SJSA1 (cell line): ENCODE measurements around the gene FNDC3B. TPM values are rescaled to one million over a fixed set of nuclear protein-coding genes. Genes with fewer than 3 reads are reported as not detected.

ENCODE experiments used
- DNase-seq, 2 experiments: peaks; one replicate each; pipeline ENCODE4 v3.0.0-alpha.2; 2015 to 2020; ENCODE audit warnings: low spot score in 2 of 2, low read depth in 1 of 2
- H3K27ac ChIP-seq: fragments of 250-450 bp; sonication (Bioruptor Pico); 2 replicates; pipeline ENCODE4 v1.5.1; 2020; ENCODE audit warnings: mild to moderate bottlenecking, moderate library complexity
- H3K27me3 ChIP-seq: fragments of 250-450 bp; sonication (Bioruptor Pico); replicated peaks from 2 replicates; pipeline ENCODE4 v1.5.1; 2020; ENCODE audit warnings: mild to moderate bottlenecking, moderate library complexity
- H3K36me3 ChIP-seq: fragments of 250-450 bp; sonication (Bioruptor Pico); 2 replicates; pipeline ENCODE4 v1.5.1; 2020; ENCODE audit warnings: mild to moderate bottlenecking
- H3K4me1 ChIP-seq: fragments of 250-450 bp; sonication (Bioruptor Pico); replicated peaks from 2 replicates; pipeline ENCODE4 v1.6.1; 2021; ENCODE audit warnings: mild to moderate bottlenecking
- H3K4me3 ChIP-seq: fragments of 250-450 bp; sonication (Bioruptor Pico); 2 replicates; pipeline ENCODE4 v1.5.1; 2020; ENCODE audit warnings: mild to moderate bottlenecking
- H3K9me3 ChIP-seq: fragments of 250-450 bp; sonication (Bioruptor Pico); replicated peaks from 2 replicates; pipeline ENCODE4 v1.5.1; 2020; ENCODE audit warnings: mild to moderate bottlenecking
- total RNA-seq: library from RNA; depleted of rRNA; stranded (reverse); fragments of >200 nt; shearing (Covaris generic); gene quantifications from 2 replicates; pipeline ENCODE4 v1.2.3, GENCODE V29; 2014

FNDC3B gene
- total RNA-seq, 1 experiment from 2014 or later = 73.4 TPM

GRCh38 chr3:172052405-172052804 lies 13.0 kb downstream of the FNDC3B start:
- Histone ChIP-seq H3K4me1 (peaks cover 5% of the 10 kb centered on the region), H3K4me3 (no peak overlapping the region), H3K27ac (no peak overlapping the region), H3K36me3 (peaks cover 60% of the 10 kb centered on the region), H3K27me3 (no peaks in the 10 kb centered on the region), H3K9me3 (no peaks in the 10 kb centered on the region)
- DNase-seq = no peak

GRCh38 chr3:172054115-172054764 lies 14.9 kb downstream of the FNDC3B start:
- H3K27me3 ChIP-seq = no peaks in the 10 kb centered on the region
- H3K9me3 ChIP-seq = no peaks in the 10 kb centered on the region
- H3K4me1 ChIP-seq = peaks cover 3% of the 10 kb centered on the region; the same call in 1 of the 2 replicates
- no peak overlapping the region for H3K4me3 ChIP-seq
- DNase-seq = no peak
- H3K27ac ChIP-seq = no peak overlapping the region
- peaks cover 54% of the 10 kb centered on the region for H3K36me3 ChIP-seq

- Histone ChIP-seq H3K4me1 (peaks cover 3% of the 10 kb centered on the region; the same call in 1 of the 2 replicates), H3K4me3 (no peak overlapping the region), H3K9me3 (no peaks in the 10 kb centered on the region), H3K27me3 (no peaks in the 10 kb centered on the region), H3K36me3 (peaks cover 50% of the 10 kb centered on the region), H3K27ac (no peak overlapping the region)
- no peak for DNase-seq
Observed at GRCh38 chr3:172056416-172056815, 17.0 kb downstream of the FNDC3B start.

GRCh38 chr3:172057059-172057458 lies 17.7 kb downstream of the FNDC3B start:
- Histone ChIP-seq H3K4me3 (no peak overlapping the region), H3K27ac (no peak overlapping the region), H3K27me3 (no peaks in the 10 kb centered on the region), H3K9me3 (no peaks in the 10 kb centered on the region), H3K4me1 (peaks cover 6% of the 10 kb centered on the region; the same call in 1 of the 2 replicates), H3K36me3 (peaks cover 50% of the 10 kb centered on the region)
- DNase-seq = no peak

- Histone ChIP-seq H3K9me3 (no peaks in the 10 kb centered on the region), H3K4me1 (peaks cover 6% of the 10 kb centered on the region; the same call in 1 of the 2 replicates), H3K36me3 (peaks cover 46% of the 10 kb centered on the region), H3K27me3 (no peaks in the 10 kb centered on the region), H3K27ac (no peak overlapping the region), H3K4me3 (no peak overlapping the region)
- no peak for DNase-seq
Observed at GRCh38 chr3:172057624-172058327, 18.4 kb downstream of the FNDC3B start.

- H3K9me3 ChIP-seq = no peaks in the 10 kb centered on the region
Observed at GRCh38 chr3:172059532-172059931, 20.2 kb downstream of the FNDC3B start.

GRCh38 chr3:172060234-172060633 lies 20.9 kb downstream of the FNDC3B start:
- DNase-seq = no peak
- Histone ChIP-seq H3K36me3 (peaks cover 35% of the 10 kb centered on the region), H3K27me3 (no peaks in the 10 kb centered on the region), H3K9me3 (no peaks in the 10 kb centered on the region), H3K27ac (no peak overlapping the region), H3K4me3 (no peak overlapping the region), H3K4me1 (peaks cover 12% of the 10 kb centered on the region)

More at GRCh38 chr3:172059532-172059931, 20.2 kb downstream of the FNDC3B start:
- Histone ChIP-seq H3K27ac (no peak overlapping the region), H3K4me3 (no peak overlapping the region), H3K4me1 (peaks cover 6% of the 10 kb centered on the region; the same call in 1 of the 2 replicates), H3K36me3 (peaks cover 37% of the 10 kb centered on the region), H3K27me3 (no peaks in the 10 kb centered on the region)
- no peak for DNase-seq

- no peak overlapping the region for H3K4me3 ChIP-seq
- H3K4me1 ChIP-seq = peaks cover 25% of the 10 kb centered on the region
- no peak for DNase-seq
- H3K9me3 ChIP-seq = no peaks in the 10 kb centered on the region
- no peaks in the 10 kb centered on the region for H3K27me3 ChIP-seq
- H3K36me3 ChIP-seq = peaks cover 39% of the 10 kb centered on the region
- no peak overlapping the region for H3K27ac ChIP-seq
Observed at GRCh38 chr3:172061724-172062184, 22.4 kb downstream of the FNDC3B start.

GRCh38 chr3:172062761-172063160 lies 23.4 kb downstream of the FNDC3B start:
- no peaks in the 10 kb centered on the region for H3K27me3 ChIP-seq
- H3K36me3 ChIP-seq = peaks cover 43% of the 10 kb centered on the region
- peaks cover 26% of the 10 kb centered on the region for H3K4me1 ChIP-seq
- no peak for DNase-seq
- no peak overlapping the region for H3K4me3 ChIP-seq
- H3K27ac ChIP-seq = no peak overlapping the region
- H3K9me3 ChIP-seq = no peaks in the 10 kb centered on the region

GRCh38 chr3:172063456-172064432 lies 24.4 kb downstream of the FNDC3B start:
- DNase-seq = no peak
- Histone ChIP-seq H3K4me1 (peaks cover 26% of the 10 kb centered on the region), H3K27ac (no peak overlapping the region; the same call in 1 of the 2 replicates), H3K27me3 (no peaks in the 10 kb centered on the region), H3K36me3 (peaks cover 45% of the 10 kb centered on the region), H3K4me3 (no peak overlapping the region), H3K9me3 (no peaks in the 10 kb centered on the region)

GRCh38 chr3:172065527-172065926 lies 26.1 kb downstream of the FNDC3B start:
- H3K4me3 ChIP-seq = no peak overlapping the region
- peaks cover 37% of the 10 kb centered on the region for H3K36me3 ChIP-seq
- DNase-seq = no peak
- peaks cover 26% of the 10 kb centered on the region for H3K4me1 ChIP-seq
- no peaks in the 10 kb centered on the region for H3K9me3 ChIP-seq
- no peaks in the 10 kb centered on the region for H3K27me3 ChIP-seq
- H3K27ac ChIP-seq = no peak overlapping the region

GRCh38 chr3:172065967-172066762 lies 26.8 kb downstream of the FNDC3B start:
- peak overlapping the region; percentile 39; the same call in 1 of the 2 replicates for H3K27ac ChIP-seq
- no peaks in the 10 kb centered on the region for H3K27me3 ChIP-seq
- H3K9me3 ChIP-seq = no peaks in the 10 kb centered on the region
- H3K36me3 ChIP-seq = peaks cover 32% of the 10 kb centered on the region
- peaks cover 26% of the 10 kb centered on the region for H3K4me1 ChIP-seq
- no peak for DNase-seq
- no peak overlapping the region for H3K4me3 ChIP-seq
